ENCODE results near the gene TRIM24. TPM values are rescaled to one million over a fixed set of nuclear protein-coding genes. Genes with fewer than 3 reads are reported as not detected.
A peak's percentile ranks its signal among the peaks of the same experiment; 100 is the strongest.

The TRIM24 gene
- total and polyA plus RNA-seq, 2 of the 13 experiments (the other 11 are each of a cell fraction or from before 2014, with no cell fraction given): 100 to 106 TPM

DNA sequence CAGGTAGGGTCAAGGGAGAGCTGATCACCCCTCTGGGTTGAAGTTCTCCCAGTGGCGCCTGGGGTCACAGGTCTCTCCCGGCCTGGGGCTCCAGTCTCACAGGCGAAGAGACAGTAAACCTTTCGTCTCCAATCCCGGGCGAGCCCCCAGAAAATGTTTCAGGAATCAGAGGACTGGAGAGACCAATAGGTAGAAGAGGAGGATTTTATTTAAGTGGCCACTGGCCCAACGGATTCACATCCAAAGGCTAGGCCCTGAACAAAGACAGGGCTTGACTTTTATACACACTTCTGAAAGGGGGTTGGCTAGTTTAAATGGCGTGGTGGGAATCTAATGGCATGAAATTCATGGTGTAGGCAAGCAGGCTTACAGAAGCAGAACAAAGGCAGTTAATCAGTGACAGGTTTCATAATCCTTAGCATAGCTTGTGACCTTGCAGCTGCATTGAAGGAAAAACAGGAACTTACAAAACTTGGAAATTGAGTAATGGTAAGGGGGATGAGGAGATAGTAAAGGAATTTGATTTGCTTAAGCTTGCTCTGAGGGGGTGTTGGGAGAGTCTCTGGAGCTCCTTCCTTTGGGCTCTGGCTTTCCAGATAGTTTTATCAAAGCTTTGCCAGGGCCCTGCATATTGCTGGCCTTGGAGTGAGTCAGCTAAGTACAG, 105.5 kb downstream of the TRIM24 start:
- Histone ChIP-seq H2AFZ (ENCODE audit: low read length) (no peak overlapping the region), H3K9me3 (ENCODE audit: low read length) (peaks cover 13% of the 10 kb centered on the region; the same call in 1 of the 2 replicates), H3K79me2 (ENCODE audit: insufficient read depth, low read length) (peaks cover 1% of the 10 kb centered on the region), H3K4me2 (ENCODE audit: low read depth, low read length) (peak overlapping the region; percentile 56), H3K27me3 (ENCODE audit: control insufficient read depth in 1 of 2, insufficient read depth in 2 of 2, low read length in 2 of 2) (no peaks in the 10 kb centered on the region), H3K27ac (ENCODE audit: extremely low read length, insufficient read depth, low read length) (peak overlapping the region; percentile 92), H3K4me1 (ENCODE audit: insufficient read depth, low read length) (peaks cover 70% of the 10 kb centered on the region), H3K4me3 (replicated peaks in 1 of 3; ENCODE audit: insufficient read depth in 1 of 3, low read depth in 2 of 3, low read length in 3 of 3) (0 out of 6 replicates have a peak overlapping the region, but pooled peaks of 1 of the 3 experiments have one; percentile 34), H3K9ac (ENCODE audit: insufficient read depth, low read depth, low read length) (peak overlapping the region; percentile 48), H3K36me3 (replicated peaks in 1 of 2; ENCODE audit: control insufficient read depth in 1 of 2, insufficient read depth in 2 of 2, low read length in 2 of 2) (peaks cover 37 to 84% of the 10 kb centered on the region in 2 experiments), H4K20me1 (ENCODE audit: insufficient read depth, low read length) (no peaks in the 10 kb centered on the region; the same call in 1 of the 2 replicates)
- DNase-seq (ENCODE audit: low spot score) (peak; percentile 98), ATAC-seq (peak; percentile 82), FAIRE-seq (peak; percentile 96)
- CTCF ChIA-PET (ENCODE audit: low intra/inter-chr PET ratio, low total read pairs): no interaction called here
- WGBS (ENCODE audit: low lambda C conversion rate): 56% methylated on average over 8 of the region's 8 CpGs
- TSS peak; percentile 7 for BruUV-seq (replicated peaks)
- POLR2A ChIA-PET: interaction anchor here (0.6 to 2.1 kb wide), 14 partner anchors 9 to 414 kb away, joined by 3 to 11 read pairs (median 4); partner anchors contain the start of gene TRIM24
- in situ Hi-C loops (cut with HindIII; ENCODE audit: extremely low pct_ligation_motif_present, low pct_unique_long_range_greater_than_20kb): no loop called here
- intact Hi-C loops (cut with micrococcal nuclease; ENCODE audit: unreplicated experiment): no loop called here
- TF ChIP-seq MED1 (CRISPR knock-in tag; IDR thresholded peaks at IDR 0.05): peak; percentile 98
- 0 out of 2 replicates have a peak, but pooled peaks have one; percentile 16 for TF ChIP-seq FOXK2 (IDR thresholded peaks at IDR 0.05)
- 0 out of 2 replicates have a peak, but pooled peaks have one; percentile 48 for TF ChIP-seq ZNF431 (CRISPR knock-in tag; IDR thresholded peaks at IDR 0.05; ENCODE audit: borderline replicate concordance, low read depth)
- 0 out of 2 replicates have a peak, but pooled peaks have one; percentile 37 for TF ChIP-seq FOXK1 (CRISPR knock-in tag; IDR thresholded peaks at IDR 0.05; ENCODE audit: borderline replicate concordance, low read depth)
- TF ChIP-seq ZNF10 (CRISPR knock-in tag; IDR thresholded peaks at IDR 0.05; ENCODE audit: borderline replicate concordance, low read depth): no peak
- no peak for TF ChIP-seq MBD4 (IDR thresholded peaks at IDR 0.05; ENCODE audit: borderline replicate concordance, low read length)
- TF ChIP-seq ISL2 (CRISPR knock-in tag; IDR thresholded peaks at IDR 0.05): peak; percentile 90
- TF ChIP-seq ZNF354B (CRISPR knock-in tag; IDR thresholded peaks at IDR 0.05): no peak
- no peak for TF ChIP-seq ZNF720 (CRISPR knock-in tag; IDR thresholded peaks at IDR 0.05)
- peak; percentile 46; the same call in 1 of the 2 replicates for TF ChIP-seq ZNF350 (CRISPR knock-in tag; IDR thresholded peaks at IDR 0.05; ENCODE audit: borderline replicate concordance, low read depth)
- TF ChIP-seq, protein P1, sequence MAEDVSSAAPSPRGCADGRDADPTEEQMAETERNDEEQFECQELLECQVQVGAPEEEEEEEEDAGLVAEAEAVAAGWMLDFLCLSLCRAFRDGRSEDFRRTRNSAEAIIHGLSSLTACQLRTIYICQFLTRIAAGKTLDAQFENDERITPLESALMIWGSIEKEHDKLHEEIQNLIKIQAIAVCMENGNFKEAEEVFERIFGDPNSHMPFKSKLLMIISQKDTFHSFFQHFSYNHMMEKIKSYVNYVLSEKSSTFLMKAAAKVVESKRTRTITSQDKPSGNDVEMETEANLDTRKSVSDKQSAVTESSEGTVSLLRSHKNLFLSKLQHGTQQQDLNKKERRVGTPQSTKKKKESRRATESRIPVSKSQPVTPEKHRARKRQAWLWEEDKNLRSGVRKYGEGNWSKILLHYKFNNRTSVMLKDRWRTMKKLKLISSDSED (CRISPR knock-in tag; IDR thresholded peaks at IDR 0.05): no peak
- no peak for TF ChIP-seq NBN (conservative IDR thresholded peaks at IDR 0.05)
- TF ChIP-seq ELF4 (CRISPR knock-in tag; IDR thresholded peaks at IDR 0.05; ENCODE audit: borderline replicate concordance): peak; percentile 82; the same call in 1 of the 2 replicates
- TF ChIP-seq CHD2 (IDR thresholded peaks at IDR 0.05; ENCODE audit: low read depth, low read length): no peak
- TF ChIP-seq, protein P2, sequence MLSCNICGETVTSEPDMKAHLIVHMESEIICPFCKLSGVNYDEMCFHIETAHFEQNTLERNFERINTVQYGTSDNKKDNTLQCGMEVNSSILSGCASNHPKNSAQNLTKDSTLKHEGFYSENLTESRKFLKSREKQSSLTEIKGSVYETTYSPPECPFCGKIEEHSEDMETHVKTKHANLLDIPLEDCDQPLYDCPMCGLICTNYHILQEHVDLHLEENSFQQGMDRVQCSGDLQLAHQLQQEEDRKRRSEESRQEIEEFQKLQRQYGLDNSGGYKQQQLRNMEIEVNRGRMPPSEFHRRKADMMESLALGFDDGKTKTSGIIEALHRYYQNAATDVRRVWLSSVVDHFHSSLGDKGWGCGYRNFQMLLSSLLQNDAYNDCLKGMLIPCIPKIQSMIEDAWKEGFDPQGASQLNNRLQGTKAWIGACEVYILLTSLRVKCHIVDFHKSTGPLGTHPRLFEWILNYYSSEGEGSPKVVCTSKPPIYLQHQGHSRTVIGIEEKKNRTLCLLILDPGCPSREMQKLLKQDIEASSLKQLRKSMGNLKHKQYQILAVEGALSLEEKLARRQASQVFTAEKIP (CRISPR knock-in tag; IDR thresholded peaks at IDR 0.05; ENCODE audit: borderline replicate concordance): no peak
- no peak for TF ChIP-seq ZNF557 (CRISPR knock-in tag; IDR thresholded peaks at IDR 0.05)
- TF ChIP-seq ZNF234 (CRISPR knock-in tag; conservative IDR thresholded peaks at IDR 0.05): no peak
- TF ChIP-seq PRPF4 (IDR thresholded peaks at IDR 0.05; ENCODE audit: low read depth, low read length, poor library complexity, severe bottlenecking): no peak
- TF ChIP-seq, protein P3, sequence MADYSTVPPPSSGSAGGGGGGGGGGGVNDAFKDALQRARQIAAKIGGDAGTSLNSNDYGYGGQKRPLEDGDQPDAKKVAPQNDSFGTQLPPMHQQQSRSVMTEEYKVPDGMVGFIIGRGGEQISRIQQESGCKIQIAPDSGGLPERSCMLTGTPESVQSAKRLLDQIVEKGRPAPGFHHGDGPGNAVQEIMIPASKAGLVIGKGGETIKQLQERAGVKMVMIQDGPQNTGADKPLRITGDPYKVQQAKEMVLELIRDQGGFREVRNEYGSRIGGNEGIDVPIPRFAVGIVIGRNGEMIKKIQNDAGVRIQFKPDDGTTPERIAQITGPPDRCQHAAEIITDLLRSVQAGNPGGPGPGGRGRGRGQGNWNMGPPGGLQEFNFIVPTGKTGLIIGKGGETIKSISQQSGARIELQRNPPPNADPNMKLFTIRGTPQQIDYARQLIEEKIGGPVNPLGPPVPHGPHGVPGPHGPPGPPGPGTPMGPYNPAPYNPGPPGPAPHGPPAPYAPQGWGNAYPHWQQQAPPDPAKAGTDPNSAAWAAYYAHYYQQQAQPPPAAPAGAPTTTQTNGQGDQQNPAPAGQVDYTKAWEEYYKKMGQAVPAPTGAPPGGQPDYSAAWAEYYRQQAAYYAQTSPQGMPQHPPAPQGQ (CRISPR knock-in tag; IDR thresholded peaks at IDR 0.05; ENCODE audit: borderline replicate concordance): no peak
- no peak for TF ChIP-seq MTA3 (CRISPR knock-in tag; IDR thresholded peaks at IDR 0.05)
